Stomach (tissue), 9 donors: ENCODE results near the gene SPDEF. TPM values are rescaled to one million over a fixed set of nuclear protein-coding genes. Genes with fewer than 3 reads are reported as not detected.

Experiments used
- DNase-seq, 2 donors: peaks; one replicate each; pipeline versions ENCODE4 v3.0.0 to v3.0.0-alpha.2; 2013 to 2019
- H3K27ac ChIP-seq, 5 donors: fragments of 200-600 bp in 4 of 5; sonication (generic) in 4 of 5; one replicate each; pipeline ENCODE4 v1.5.1; 2013 to 2019; ENCODE audit warnings: mild to moderate bottlenecking in 1 of 5, moderate library complexity in 1 of 5
- H3K27me3 ChIP-seq, 3 donors: fragments of 200-600 bp; sonication (generic); one replicate each; pipeline ENCODE4 v1.5.1; 2017 to 2019; ENCODE audit warnings: mixed run types in 1 of 3
- H3K36me3 ChIP-seq, 4 donors: fragments of 200-600 bp; sonication (generic); 1 replicate in 3 of 4; 2 replicates in 1 of 4; pipeline ENCODE4 v1.5.1; 2016 to 2019
- H3K4me1 ChIP-seq, 4 donors: fragments of 200-600 bp; sonication (generic); one replicate each; pipeline ENCODE4 v1.5.1; 2016 to 2019
- H3K4me3 ChIP-seq, 4 donors: fragments of 200-600 bp; sonication (generic) in 3 of 4; one replicate each; pipeline ENCODE4 v1.5.1; 2016 to 2019; ENCODE audit warnings: mild to moderate bottlenecking in 1 of 4
- H3K9me3 ChIP-seq, 4 donors: fragments of 200-600 bp; sonication (generic); one replicate each; pipeline ENCODE4 v1.5.1; 2016 to 2019
- CTCF ChIP-seq, 7 experiments: fragments of 450-650 bp in 4 of 7; fragments of 200-600 bp in 3 of 7; sonication (generic) in 3 of 7; IDR thresholded peaks; one replicate each; pipeline ENCODE4 v1.5.1; 2016 to 2019; ENCODE audit warnings: antibody characterized with exemption in 7 of 7, control low read depth in 2 of 7, mild to moderate bottlenecking in 1 of 7
- EP300 ChIP-seq: sonication (generic); formaldehyde crosslinking; IDR thresholded peaks from one replicate; pipeline ENCODE4 v1.6.1; 2017; ENCODE audit warnings: antibody characterized with exemption
- POLR2A ChIP-seq, 4 donors: fragments of 450-650 bp; IDR thresholded peaks; one replicate each; pipeline ENCODE4 v1.6.1; 2016; ENCODE audit warnings: antibody characterized with exemption in 4 of 4, control low read depth in 2 of 4, mild to moderate bottlenecking in 1 of 4, moderate library complexity in 1 of 4
- POLR2AphosphoS5 ChIP-seq, 3 donors: sonication (generic); formaldehyde crosslinking; IDR thresholded peaks; one replicate each; pipeline ENCODE4 v1.6.1; 2016; ENCODE audit warnings: antibody characterized with exemption in 3 of 3
- WGBS, 5 donors: extraction: QIAGEN DNeasy Blood & Tissue Kit in 3 of 5; methylation state at CpG; one replicate each; pipeline versions ENCODE4 v1.1.5 to v1.1.7; 2013 to 2018; 5-methylcytosine and 5-hydroxymethylcytosine counted together
- intact Hi-C: fragments of 100-400 bp; cut with DNase I; formaldehyde crosslinking; loops from one replicate; pipeline ENCODE4 v1.15.1; 2023; ENCODE audit warnings: low total_unique reads
- polyA plus RNA-seq, 3 donors: library from polyadenylated mRNA; stranded (reverse); fragments of 200-250 nt; gene quantifications; one replicate each; pipeline ENCODE4 v1.2.3, GENCODE V29; 2013
- total RNA-seq, 5 donors: library from RNA; depleted of rRNA; stranded (reverse); fragments of >200 nt; gene quantifications; one replicate each; pipeline versions ENCODE4 v1.1.0 to v1.2.3, GENCODE V29; 2014 to 2016
- donor health status: healthy with polysubstance abuse.
- donor health status: Bipolar disorder and iron deficiency.
- donor health status: healthy.

The SPDEF gene
- total and polyA plus RNA-seq, 8 donors = 2.2 to 129 (median 31.4) TPM

- no peak for TF ChIP-seq POLR2AphosphoS5 (IDR thresholded peaks at IDR 0.05)
- TF ChIP-seq POLR2A (IDR thresholded peaks at IDR 0.05) = no peak
- TF ChIP-seq CTCF (IDR thresholded peaks at IDR 0.05) = no peak
- TF ChIP-seq EP300 = no peak
- Histone ChIP-seq H3K4me1 (no peaks in the 10 kb centered on the region), H3K9me3 (no peaks in the 10 kb centered on the region), H3K27ac (no peak overlapping the region), H3K36me3 (no peaks in the 10 kb centered on the region), H3K27me3 (peaks cover 0 to 23% (median 2%) of the 10 kb centered on the region in 3 donors), H3K4me3 (no peak overlapping the region)
- intact Hi-C loops = no loop called here
- DNase-seq = no peak
- 67 to 79% (median 72%) methylated on average over 8 to 10 of the region's 10 CpGs for WGBS, 5 donors
Observed at GRCh38 chr6:34574647-34575293, 18.6 kb upstream of the SPDEF start.

GRCh38 chr6:34573567-34574183 is 17.5 kb upstream of the SPDEF start:
- intact Hi-C loops = no loop called here
- no peaks in the 10 kb centered on the region for H3K36me3 ChIP-seq
- H3K9me3 ChIP-seq = no peaks in the 10 kb centered on the region
- peaks cover 3 to 34% (median 4%) of the 10 kb centered on the region in 3 donors for H3K27me3 ChIP-seq
- 61 to 71% (median 65%) methylated on average over 8 of the region's 8 CpGs for WGBS, 5 donors
- DNase-seq = no peak
- no peak overlapping the region for H3K27ac ChIP-seq
- TF ChIP-seq EP300 = no peak
- TF ChIP-seq CTCF (IDR thresholded peaks at IDR 0.05) = no peak
- no peak overlapping the region for H3K4me3 ChIP-seq
- H3K4me1 ChIP-seq = no peaks in the 10 kb centered on the region

- no peak for DNase-seq
- H3K27ac ChIP-seq = no peak overlapping the region
- WGBS, 5 donors = 74 to 96% (median 91%) methylated on average over 3 to 6 of the region's 6 CpGs
- no peaks in the 10 kb centered on the region for H3K4me1 ChIP-seq
- no peaks in the 10 kb centered on the region for H3K36me3 ChIP-seq
- H3K9me3 ChIP-seq = no peaks in the 10 kb centered on the region
- H3K27me3 ChIP-seq = peaks cover 3 to 45% (median 7%) of the 10 kb centered on the region in 3 donors
- no peak overlapping the region for H3K4me3 ChIP-seq
- intact Hi-C loops = no loop called here
- no peak for TF ChIP-seq EP300
- no peak for TF ChIP-seq POLR2A (IDR thresholded peaks at IDR 0.05)
- no peak for TF ChIP-seq POLR2AphosphoS5 (IDR thresholded peaks at IDR 0.05)
- no peak for TF ChIP-seq CTCF (IDR thresholded peaks at IDR 0.05)
Observed at GRCh38 chr6:34572585-34572984, 16.5 kb upstream of the SPDEF start.

- TF ChIP-seq EP300 (no peak), POLR2AphosphoS5 (IDR thresholded peaks at IDR 0.05) (no peak), POLR2A (IDR thresholded peaks at IDR 0.05) (no peak), CTCF (IDR thresholded peaks at IDR 0.05) (no peak)
- H3K9me3 ChIP-seq = no peaks in the 10 kb centered on the region
- no peak overlapping the region for H3K4me3 ChIP-seq
- DNase-seq = no peak
- H3K27me3 ChIP-seq = peaks cover 3 to 51% (median 7%) of the 10 kb centered on the region in 3 donors
- H3K36me3 ChIP-seq = no peaks in the 10 kb centered on the region
- 71 to 89% (median 80%) methylated on average over 10 to 16 of the region's 16 CpGs for WGBS, 5 donors
- intact Hi-C loops = no loop called here
- peaks cover 0 to 1% (median 0%) of the 10 kb centered on the region in 4 donors for H3K4me1 ChIP-seq
- H3K27ac ChIP-seq = no peak overlapping the region
Observed at GRCh38 chr6:34572021-34572420, 15.9 kb upstream of the SPDEF start.
